ENCODE data around the gene ZC3H12A.

Gene ZC3H12A

GRCh38 chr1:37456614-37457013 is 17.8 kb upstream of the ZC3H12A start:
- DNase-seq, result no peak

- no peak for DNase-seq
These were observed 15.8 kb upstream of the ZC3H12A start for GRCh38 chr1:37458551-37458950.

GRCh38 chr1:37461698-37462436 is 12.5 kb upstream of the ZC3H12A start:
- DNase-seq, result no peak

DNA sequence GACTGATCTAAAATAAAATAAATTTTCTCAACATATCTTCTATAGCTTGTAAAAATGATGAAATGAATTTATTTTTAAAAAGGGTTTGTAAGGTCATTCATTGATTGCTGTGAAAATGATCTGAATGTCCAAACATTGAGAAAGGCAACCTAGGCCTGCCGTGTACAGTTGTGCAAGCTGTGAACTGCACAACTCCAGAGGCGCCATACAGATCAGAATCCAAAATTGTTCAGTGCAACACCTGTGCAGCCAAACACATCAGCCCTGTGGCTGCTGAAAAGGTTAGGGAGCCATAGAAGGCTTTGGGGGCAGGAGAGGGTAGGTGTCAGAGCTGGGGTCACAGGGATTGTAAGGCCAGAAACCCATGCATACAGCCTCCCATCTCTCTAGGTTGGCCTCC is 9.9 kb upstream of the ZC3H12A start:
- no peak for DNase-seq

DNA sequence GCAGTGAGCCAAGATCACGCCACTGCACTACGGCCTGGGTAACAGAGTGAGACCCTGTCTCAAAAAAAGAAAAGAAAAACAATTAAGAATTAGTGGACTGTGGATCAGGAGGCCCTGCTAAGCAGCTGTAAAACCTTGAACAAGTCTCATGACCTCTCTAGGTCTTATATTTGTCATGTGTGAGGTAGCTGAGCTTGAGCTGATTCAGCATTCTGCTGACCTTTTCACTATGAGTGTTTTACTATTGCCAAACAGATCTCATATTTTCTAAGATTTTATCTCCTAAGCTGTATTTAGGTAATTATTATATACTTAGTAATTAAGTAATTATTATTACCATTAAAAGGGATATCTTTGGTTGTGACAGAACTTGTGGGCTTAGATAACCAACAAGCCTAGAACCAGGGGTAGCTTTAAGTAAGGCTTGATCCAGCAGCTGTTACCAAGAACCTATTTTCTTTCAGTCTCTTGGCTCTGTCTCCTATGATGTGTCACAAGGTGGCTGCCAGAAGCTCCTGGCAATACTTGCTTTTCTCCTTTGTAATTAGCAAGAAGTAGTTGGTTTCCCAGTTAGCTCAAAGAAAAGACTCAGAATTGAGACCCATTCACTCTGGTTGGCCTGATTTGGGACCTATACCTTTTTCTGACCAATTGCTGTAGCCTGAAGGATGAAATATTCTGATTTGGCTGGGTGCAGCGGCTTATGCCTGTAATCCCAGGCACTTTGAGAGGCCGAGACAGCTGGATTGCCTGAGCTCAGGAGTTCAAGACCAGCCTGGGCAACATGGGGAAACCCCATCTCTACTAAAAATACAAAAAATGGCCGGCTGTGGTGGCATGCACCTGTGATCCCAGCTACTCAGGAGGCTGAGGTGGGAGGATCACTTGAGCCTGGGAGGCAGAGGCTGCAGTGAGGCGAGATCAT is 8.5 kb upstream of the ZC3H12A start:
- no peak for DNase-seq

GRCh38 chr1:37468037-37468436 is 6.3 kb upstream of the ZC3H12A start:
- DNase-seq, result no peak

GRCh38 chr1:37469386-37469785 is 5.0 kb upstream of the ZC3H12A start:
- DNase-seq, result no peak

- no peak for DNase-seq
These were observed 2.8 kb upstream of the ZC3H12A start for GRCh38 chr1:37471345-37472231.

- no peak for DNase-seq
These were observed 2.1 kb upstream of the ZC3H12A start for GRCh38 chr1:37472281-37472680.

DNA sequence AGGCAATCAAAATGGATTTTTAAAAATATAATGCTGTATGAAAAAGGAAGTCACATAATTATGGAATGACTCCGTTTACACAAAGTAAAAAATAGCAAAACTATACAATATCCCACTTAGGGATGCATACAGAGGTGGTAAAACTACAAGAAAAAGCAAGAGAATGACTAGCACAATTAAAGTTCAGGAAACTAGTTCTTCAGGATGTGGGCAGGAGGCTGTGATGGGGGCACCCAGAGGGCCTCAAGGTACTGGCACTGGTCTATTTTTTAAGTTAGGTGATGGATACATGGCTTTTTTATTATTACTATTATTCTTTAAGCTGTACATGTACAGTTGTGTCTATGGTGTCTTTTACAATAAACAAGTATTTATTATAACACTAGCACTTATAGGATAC is 1.4 kb upstream of the ZC3H12A start:
- no peak for DNase-seq

- DNase-seq, result no peak
These were observed 842 bp upstream of the ZC3H12A start for GRCh38 chr1:37473431-37474045.

- no peak for DNase-seq
These were observed 458 bp downstream of the ZC3H12A start for GRCh38 chr1:37474697-37475379.

GRCh38 chr1:37475380-37476086 is 1.2 kb downstream of the ZC3H12A start:
- DNase-seq, result no peak

GRCh38 chr1:37476087-37476452 is 1.7 kb downstream of the ZC3H12A start:
- DNase-seq, result no peak

- DNase-seq, result no peak
These were observed 2.2 kb downstream of the ZC3H12A start for GRCh38 chr1:37476460-37477197.

- DNase-seq, result no peak
These were observed 3.0 kb downstream of the ZC3H12A start for GRCh38 chr1:37477198-37477931.

GRCh38 chr1:37477946-37478345 is 3.6 kb downstream of the ZC3H12A start:
- no peak for DNase-seq

- DNase-seq, result no peak
These were observed 4.1 kb downstream of the ZC3H12A start for GRCh38 chr1:37478451-37478881.

DNA sequence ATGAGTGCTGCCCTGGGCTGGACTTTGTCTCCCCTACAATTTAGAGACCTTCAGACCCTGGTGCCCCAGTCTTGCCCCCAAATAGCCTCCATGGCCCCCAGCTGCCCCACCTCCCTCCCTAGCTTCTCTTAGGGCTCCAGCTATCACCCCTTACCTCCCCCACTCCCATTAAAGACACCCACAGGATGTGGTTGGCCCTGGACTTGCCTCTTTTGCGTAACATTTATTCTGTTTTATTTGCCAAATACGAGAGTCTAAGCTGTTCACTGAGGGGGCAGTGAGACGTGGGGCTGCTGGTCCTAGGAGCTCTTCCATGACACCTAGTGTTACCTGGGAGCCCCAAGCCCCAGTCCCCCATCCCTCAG is 4.5 kb downstream of the ZC3H12A start:
- no peak for DNase-seq

Measured in NCI-H748 treated with DMSO at 0.1 percent for 48 hours (cell line).